COLO829 (cell line): ENCODE results near the gene TEX14.
"Not testable (repeated sequence)": the region's sequence is repeated elsewhere in the genome, so short reads cannot be mapped to it uniquely, and the experiment has no call there.

Source experiments
- DNase-seq: peaks from one replicate; pipeline ENCODE4 v3.0.0; 2012; ENCODE audit warnings: low spot score

The TEX14 gene

DNA sequence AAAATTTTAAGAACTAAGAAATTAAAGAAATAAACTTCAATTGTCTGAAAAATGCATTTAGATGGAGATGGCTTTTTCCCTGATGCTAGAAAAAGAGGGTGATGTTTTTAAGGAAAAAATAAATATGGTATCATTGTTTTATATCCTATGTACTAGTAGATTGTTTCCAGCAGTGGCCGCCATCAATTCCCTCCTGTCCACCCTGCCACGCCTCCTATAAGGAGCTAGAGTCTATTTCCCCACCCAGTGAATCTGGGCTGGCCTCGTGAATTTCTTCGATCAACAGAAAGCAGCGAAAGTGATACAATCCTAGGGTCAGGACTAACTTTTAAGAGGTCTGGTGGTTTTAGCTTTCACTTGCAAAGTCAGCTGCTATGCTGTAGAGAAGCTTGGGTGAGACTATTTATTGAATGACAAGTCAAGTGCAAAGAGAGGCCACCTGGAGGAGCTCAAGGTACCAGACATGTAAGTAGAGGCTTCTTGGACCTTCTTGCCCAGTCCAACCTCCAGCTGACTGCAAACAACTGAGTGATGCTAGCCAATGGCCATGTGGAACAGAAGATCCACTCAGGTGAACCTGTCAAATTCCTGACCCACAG lies 96.6 kb downstream of the TEX14 start:
- DNase-seq: no peak

DNA sequence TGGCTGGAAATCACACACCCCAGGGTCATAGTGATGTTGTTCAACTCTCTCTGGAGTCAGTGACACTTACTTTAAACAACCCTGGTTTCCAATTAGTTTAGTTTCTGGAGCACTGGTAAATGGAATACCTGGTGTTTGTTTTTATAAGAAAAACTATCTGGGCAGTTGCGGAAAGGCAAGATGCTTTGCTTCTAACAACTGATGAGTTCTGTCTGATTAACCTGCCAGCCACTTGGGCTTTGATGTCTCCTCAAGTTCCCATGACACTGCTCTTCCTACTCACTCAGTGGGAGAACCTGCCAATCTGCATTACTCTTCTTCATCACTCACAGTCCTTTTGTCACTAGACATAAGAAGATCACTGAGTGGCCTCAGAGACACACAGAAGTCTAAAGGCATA lies 98.7 kb downstream of the TEX14 start:
- DNase-seq: no peak

DNA sequence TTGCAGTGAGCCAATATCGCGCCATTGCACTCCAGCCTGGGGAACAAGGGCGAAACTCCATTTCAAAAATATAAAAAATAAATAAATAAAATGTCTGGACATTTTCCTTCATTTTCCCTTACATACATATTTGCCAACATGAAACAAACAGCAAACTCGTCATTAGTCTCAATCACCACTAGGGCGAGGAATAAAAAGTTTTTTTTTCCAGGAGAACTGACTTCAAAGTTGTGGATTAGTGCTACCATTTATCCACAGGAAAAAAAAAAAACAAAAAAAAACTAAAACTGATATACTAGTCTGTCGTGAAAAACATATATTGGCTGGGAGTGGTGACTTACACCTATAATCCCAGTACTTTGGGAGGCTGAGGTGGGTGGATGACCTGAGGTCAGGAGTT lies 100.4 kb downstream of the TEX14 start:
- DNase-seq: no peak

DNA sequence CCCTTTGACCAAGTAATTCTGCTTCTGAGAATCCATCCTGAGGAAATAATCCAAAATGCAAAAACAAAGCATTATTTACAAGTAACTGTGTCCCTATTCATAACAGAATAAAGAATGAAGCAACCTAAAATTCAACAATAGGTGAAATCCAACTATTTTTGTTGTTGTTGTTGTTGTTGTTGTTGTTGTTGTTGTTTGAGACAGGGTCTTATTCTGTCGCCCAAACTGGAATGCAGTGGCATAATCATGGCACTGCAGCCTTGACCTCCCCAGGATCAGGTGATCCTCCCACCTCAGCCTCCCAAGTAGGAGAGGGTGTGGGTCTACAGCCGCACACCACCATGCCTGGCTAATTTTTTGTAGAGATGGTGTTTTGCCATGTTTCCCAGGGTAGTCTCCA lies 101.5 kb downstream of the TEX14 start:
- DNase-seq: no peak

DNA sequence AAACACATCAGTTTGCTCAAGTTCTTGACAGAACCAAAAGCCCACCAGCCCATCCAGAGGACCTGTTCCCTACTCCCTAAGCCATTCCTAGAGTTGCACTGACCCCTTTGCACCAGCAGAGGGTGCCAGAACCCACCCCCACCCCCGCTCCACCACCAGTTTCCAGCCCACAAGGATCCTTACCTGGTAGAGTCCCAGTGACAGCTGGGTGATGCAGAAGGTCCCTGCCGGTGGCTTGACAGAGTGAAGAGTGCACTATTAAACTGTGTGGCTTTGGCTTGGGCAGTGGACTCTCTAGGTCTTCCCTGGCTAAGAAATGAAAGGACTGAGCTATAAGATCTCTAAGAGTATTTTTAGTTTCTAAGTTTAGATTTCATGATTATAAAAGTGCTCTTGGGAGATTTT lies 104.1 kb downstream of the TEX14 start:
- peak; percentile 48 for DNase-seq

DNA sequence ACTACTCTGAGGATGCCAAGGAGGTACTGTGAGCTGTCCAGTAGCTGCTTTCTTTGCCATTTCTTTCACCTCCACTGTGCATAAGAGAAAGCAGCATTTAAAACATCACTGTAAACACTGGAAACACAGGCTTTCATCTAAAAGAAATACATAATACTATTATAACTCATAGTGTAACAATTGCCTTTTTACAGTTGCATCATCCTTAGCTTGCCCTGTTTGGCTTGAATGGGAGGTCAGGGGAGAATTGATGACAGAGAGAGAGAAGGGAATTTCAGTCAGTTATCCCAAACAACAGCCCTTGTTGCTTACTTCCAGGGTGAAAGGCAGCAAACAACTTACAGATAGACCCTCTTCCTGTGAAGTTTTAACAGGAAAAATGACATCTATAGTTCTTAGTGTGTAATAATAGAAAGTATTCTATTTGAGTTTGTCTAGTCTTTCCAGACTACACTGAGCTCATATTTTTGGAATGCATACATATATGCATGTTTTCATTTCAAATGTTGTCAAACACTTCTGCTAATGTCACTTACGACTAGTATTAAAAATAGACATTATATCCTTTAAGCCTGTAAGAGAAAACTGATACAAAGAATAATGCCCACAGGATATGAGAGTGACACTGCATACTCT lies 105.7 kb downstream of the TEX14 start:
- DNase-seq: no peak

DNA sequence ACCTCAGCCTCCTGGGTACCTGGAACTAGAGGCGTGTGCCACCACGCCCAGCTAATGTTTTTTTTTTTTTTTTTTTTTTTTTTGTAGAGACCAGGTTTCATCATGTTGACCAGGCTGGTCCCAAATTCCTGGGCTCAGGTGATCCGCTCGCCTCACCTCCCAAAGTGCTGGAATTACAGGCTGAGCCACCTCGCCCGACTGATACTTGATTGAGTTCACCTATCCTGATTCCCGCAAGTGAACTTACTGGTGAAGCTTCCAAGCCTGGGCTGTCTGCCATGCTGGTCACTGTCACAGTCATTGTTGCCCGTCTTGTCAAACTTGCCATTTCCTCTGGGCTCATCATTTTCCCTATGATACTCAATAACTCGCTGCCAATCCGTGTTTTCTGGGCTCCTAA lies 106.3 kb downstream of the TEX14 start:
- no peak for DNase-seq

DNA sequence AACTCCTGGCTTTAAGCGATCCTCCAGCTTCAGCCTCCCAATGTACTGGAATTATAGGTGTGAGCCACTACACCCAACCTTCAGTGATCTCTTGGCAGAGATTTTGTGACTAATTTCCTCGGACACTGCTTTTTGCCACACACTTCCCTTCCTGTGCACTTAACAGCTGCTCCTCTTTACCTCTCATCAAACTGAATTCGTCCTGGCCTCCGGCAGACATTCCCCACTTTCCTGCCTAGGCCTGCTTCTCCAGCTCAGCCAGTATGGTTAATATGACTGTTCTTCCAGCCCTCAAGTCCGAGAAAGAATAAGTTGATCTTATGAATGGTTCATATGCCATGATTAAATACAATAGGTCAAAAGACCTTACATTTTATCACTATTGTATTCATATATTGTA lies 108.4 kb downstream of the TEX14 start:
- DNase-seq: no peak

DNA sequence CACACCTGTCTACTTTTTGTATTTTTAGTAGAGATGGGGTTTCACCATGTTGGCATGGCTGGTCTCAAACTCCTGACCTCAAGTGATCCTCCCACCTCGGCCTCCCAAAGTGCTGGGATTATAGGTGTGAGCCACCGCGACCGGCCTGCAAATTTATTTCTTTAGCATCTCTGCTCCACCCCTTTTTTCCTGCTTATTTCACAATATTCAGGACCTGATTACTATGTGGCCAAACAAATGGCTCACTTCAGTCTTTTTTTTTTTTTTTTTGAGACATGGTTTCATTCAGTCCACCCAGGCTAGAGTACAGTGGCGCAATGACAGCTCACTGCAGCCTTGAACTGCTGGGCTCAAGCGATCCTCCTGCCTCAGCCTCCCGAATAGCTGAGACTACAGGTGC lies 109.1 kb downstream of the TEX14 start:
- DNase-seq: not testable (repeated sequence)

DNA sequence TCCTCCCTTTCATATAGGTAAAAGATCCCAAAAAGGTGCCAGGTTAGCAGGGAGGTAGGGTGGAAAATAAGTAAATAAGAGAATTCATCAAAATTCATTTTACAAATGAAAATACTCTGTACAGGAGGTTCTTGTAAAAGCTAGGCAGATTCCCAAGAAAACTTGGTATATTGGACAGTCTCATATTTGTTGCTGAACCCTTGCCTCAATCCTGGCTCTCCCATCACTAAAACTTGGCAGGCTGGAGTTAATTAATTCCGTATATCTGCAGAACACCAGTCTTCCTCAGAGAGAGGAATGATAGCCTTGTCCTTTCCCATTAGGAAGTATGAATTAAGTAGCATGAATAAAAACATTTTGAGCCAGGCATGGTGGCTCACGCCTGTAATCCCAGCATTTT lies 111.2 kb downstream of the TEX14 start:
- DNase-seq: no peak

DNA sequence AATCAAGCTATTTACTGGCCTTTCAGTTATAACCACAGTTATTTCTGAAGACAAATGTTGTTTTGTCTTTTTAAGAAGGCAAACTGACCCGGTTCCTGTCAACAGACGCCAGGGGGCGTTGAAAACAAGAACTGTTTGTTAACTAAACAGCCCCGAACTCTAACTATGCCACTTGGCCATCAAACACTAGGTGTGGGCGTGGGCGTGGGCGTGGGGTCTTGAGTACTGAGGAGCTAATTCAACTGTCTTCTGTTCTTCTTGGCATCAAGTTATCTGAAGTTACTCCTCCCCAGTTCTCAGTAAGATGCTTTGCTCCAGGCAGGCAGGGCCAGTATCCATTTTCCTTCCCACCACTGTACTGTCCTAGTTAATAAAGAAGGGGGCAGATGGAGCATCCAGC lies 114.1 kb downstream of the TEX14 start:
- peak; percentile 97 for DNase-seq

DNA sequence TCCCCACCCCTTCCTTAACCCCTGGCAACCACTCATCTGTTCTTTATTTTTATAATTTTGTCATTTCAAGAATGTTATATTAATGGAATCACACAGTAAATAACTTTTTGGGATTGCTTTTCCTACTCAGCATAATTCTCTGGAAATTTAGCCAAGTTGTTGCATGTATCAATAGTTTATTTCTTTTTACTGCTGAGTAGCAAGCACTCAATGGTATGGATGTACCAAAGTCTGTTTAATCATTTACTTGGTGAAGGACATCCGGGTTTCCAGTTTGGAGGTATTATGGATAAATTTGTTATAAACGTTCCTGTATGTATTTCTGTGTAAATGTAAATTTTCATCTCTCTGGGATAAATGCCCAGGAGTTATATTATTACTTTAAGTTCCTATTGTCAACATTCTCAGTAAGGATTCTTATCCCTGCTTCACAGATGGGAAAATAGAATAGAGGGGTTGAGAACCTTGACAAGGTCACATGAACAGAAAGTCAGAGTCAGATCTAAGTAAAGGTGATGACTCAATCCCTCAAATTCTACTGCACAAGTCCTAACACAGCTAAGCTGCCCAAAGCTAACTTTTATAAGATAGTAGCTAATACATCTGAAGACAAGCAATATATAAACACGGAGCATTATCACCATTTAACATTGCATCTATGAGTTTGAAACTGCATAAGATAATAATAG lies 115.0 kb downstream of the TEX14 start:
- DNase-seq: no peak

DNA sequence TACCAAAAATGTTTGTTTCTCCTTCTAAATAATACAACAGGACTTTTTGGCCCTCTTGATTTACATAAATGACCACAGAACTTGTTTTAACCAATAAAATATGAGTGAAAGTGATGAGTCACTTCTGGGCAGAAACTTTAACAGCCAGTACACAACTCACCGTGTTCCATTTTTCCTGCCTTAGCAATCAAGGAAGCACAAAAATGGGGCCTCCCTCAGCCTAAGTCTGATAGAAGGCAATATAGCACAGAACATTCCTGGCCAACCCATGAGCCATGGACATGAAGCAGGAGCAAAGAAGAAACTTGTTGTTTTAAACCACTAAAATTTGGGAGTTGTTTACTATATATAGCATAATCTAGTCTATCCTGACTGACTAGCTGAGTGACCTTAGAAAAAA lies 116.3 kb downstream of the TEX14 start:
- DNase-seq: peak; percentile 40

DNA sequence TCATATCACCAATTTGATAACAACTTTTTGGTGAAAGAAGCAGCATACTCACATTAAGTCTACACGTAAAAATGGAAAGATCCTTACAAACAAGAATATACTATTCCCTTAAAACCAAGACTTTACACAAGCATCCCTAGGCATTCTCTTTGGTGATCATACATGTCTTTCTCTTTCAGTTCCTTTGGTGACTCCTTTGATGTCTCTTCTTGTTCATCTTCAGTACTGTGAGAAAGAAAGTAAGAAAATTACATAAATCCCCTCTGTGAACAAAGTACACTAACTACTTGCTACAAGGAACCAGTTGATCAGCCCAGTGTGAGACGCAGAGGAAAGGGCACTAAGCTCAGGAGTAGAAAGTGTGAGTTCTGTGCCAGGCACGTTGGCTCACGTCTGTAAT lies 117.8 kb downstream of the TEX14 start:
- no peak for DNase-seq

DNA sequence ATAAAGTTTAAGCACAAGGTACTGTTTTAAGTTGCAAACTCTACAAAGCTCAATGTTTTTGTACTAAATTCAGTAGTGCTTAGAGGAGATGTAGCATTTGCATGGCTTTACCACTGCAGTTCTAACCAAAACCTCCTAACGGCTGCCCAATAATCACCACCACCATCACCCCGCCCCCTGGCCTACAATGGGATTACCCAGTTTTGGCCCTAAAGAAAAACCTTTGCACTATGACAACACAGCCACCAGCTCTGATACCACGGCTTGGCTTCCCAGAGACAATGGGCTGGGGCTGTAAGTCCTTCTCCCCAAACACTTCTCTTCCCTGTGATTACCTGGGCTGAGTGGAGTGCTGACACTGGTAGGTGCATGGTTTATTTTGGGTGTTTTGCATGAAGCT lies 119.0 kb downstream of the TEX14 start:
- DNase-seq: no peak

DNA sequence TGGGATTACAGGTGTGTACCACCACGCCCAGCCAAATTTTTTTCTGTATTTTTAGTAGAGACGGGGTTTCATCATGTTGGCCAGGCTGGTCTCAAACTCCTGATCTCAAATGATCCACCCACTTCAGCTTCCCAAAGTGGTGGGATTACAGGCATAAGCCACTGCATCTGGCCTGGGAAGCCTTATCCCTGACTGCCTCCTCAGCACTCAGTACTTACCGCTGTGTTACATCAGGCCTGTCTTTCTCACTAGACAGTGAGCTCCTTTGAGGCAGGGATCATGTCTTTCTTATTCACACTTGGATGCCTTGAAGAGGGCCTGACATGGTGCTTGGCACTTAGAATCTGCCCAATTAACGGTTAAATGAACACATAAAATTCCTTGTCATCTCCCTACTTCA lies 121.1 kb downstream of the TEX14 start:
- no peak for DNase-seq

DNA sequence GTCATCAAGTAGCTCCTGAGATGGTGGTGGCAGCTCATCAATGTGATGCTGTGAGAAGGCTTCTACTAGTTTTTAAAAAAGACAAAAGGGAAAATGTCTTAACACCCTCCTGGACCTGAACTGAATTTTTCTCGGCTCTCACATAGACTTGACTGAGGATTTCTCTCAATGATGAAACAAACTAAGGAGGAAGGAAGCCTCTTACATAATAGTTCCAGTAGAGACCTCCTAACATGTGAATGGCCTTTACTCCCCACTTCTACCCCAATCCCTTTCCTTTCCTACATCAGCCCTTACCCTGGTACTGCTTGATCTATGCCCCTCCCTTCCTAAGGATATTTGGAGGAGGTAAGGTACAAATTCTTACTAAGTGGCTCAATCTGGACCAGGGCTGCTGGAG lies 122.6 kb downstream of the TEX14 start:
- DNase-seq: no peak

DNA sequence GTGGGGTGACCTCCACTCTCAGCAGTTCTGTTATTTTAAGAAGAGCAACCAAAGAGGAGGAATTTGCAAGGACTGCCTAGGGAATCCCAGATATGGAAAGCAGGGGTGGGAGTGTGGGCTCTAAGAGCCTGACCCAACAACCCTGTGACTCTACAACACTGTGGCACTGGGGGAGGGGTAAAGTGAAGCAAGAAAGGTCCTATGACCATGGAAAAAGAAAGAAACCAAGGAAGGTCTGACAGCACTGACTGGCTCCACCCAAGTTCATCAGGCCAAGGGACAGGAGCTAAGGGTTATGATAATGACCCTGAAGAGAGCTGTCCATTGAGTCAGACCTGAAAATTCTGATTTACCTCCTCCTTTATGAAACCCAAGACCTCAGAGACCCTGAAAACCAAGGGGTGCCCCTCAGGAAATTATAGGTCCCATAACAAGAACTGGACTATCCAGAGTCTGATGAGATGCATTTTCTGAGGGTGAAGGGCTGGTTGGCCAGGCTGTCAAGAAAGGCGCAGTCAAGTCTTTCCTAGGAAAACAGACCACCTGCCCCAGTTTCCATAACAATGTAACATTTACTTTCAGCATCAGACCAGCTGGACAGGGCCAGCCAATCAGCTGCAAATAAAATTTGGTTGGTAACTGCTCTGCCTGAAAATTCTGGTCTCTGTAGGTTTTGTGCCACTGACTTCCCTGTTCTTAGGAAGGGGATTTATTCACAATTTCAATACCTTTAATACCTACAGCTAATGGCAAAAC lies 123.6 kb downstream of the TEX14 start:
- DNase-seq: no peak

DNA sequence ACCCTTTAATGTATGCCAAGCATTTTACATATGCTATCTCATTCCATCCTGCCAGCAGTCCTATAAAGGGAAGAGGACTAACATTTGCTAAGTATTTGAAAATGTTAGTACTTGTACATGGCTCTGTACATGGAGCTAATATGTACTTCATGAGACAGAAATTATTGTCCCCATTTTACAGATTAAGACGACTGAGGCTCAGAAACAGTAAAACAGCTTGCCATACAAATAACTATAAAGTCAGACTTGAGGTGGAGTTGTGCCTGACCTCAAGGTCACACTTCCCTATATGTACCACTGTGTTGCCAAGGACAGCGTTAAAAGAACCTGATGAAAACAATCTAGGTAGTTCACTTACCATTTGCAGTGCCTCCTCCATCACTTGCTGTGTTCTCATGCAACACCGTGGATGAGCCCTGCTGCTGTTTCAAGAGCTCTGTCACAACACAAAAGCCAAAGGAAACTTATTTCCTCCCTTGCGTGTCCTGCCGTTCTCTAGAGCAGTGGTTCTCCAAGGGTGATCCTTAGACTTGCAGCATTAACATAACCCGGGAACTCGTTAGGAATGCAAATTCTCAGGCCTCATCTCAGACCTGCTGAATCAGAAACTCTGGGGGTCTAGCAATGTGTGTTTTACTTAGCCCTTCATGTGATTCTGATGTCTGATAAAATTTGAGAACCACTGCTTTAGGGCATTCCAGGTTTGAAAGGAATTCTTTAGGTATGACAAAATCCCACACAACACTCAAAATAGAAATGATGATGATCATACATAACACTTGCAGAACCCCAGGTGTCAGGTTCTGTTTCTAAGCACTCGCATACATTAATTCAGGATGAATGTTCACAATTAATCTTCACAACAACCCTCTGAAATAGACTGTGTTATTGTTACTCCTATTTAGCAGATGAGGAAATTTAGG lies 126.2 kb downstream of the TEX14 start:
- no peak for DNase-seq

DNA sequence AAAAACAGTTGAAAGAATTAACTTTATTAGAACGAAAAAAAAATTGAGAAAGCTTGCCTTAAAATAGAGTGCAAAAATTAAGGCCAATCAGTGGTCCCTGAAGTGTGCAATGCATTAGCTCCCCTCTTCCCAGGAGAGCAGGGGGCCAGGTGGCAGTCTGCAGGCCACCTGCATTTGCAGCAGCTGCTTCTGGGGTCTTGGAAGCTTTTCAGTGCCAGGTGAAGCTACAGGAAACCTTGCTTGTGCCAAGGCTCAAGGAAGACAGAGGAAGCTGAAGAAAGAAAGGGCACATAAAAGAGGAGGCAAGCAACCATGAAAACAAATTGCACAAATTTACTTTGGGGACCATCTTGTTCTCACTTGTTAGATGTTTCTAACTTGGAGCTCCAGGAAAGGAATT lies 126.9 kb downstream of the TEX14 start:
- DNase-seq: no peak

DNA sequence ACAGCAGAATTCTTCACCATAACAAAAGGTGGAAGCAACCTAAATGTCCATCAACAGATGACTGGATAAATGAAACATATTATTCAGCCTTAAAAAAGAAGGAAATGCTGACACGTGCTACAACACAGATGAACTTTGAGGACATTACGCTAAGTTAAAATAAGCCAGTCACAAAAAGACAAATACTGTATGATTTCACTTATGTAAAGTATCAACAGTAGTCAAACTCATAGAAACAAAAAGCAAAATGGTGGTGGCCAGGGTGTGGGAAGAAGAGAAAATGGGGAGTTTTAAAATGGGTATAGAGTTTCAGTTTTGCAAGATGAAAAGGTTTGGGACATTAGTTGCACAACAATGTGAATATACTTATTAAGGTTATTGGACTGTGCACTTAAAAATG lies 127.6 kb downstream of the TEX14 start:
- no peak for DNase-seq

DNA sequence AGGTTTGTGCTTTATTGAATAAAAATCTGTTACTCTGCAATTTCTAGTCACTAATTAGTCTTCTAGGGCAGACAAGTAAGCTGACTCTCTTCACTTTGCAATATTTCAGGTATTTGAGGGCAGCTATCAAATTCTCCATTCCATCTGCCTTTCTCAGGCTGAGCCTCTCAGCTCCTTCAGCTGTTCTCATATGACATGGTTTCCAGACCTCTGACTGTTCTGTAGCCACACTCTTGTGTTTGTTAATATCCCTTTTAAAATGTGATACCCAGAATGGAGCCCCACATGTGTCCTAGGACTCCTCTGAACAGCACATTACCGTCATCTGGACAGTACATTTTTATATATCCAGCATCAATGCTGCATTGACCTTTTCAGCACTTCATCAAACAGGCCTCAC lies 131.3 kb downstream of the TEX14 start:
- no peak for DNase-seq
